ENCODE data around the gene SMARCA2.
A peak's percentile ranks its signal among the peaks of the same experiment; 100 is the strongest.

The SMARCA2 gene

GRCh38 chr9:2116073-2116472, 100.9 kb downstream of the SMARCA2 start:
- ChIA-PET POLR2A (ENCODE audit: low non-redundant PET) (no interaction called here), CTCF (no interaction called here)
- no peak overlapping the region for H3K27ac ChIP-seq
- no peak for TF ChIP-seq CTCF (conservative IDR thresholded peaks at IDR 0.05; ENCODE audit: low read depth)
- DNase-seq (ENCODE audit: low spot score) = no peak

GRCh38 chr9:2117527-2117926, 102.4 kb downstream of the SMARCA2 start:
- ChIA-PET POLR2A (ENCODE audit: low non-redundant PET) (no interaction called here), CTCF (no interaction called here)
- no peak for DNase-seq (ENCODE audit: low spot score)
- H3K27ac ChIP-seq = no peak overlapping the region
- TF ChIP-seq CTCF (conservative IDR thresholded peaks at IDR 0.05; ENCODE audit: low read depth) = no peak

GRCh38 chr9:2119566-2119965, 104.4 kb downstream of the SMARCA2 start:
- DNase-seq (ENCODE audit: low spot score) = no peak
- no peak for TF ChIP-seq CTCF (conservative IDR thresholded peaks at IDR 0.05; ENCODE audit: low read depth)
- CTCF ChIA-PET = no interaction called here
- POLR2A ChIA-PET (ENCODE audit: low non-redundant PET) = no interaction called here
- H3K27ac ChIP-seq = no peak overlapping the region

GRCh38 chr9:2120926-2121689, 106.0 kb downstream of the SMARCA2 start:
- no peak overlapping the region for H3K27ac ChIP-seq
- peak; percentile 16; the same call in 1 of the 2 replicates for TF ChIP-seq CTCF (conservative IDR thresholded peaks at IDR 0.05; ENCODE audit: low read depth)
- ChIA-PET POLR2A (ENCODE audit: low non-redundant PET) (interaction anchor here (0.6 kb wide), 1 partner anchor 1207 kb away, joined by 3 read pairs; no protein-coding TSS in a partner anchor), CTCF (no interaction called here)
- peak; percentile 24 for DNase-seq (ENCODE audit: low spot score)

- no peak for TF ChIP-seq CTCF (conservative IDR thresholded peaks at IDR 0.05; ENCODE audit: low read depth)
- CTCF ChIA-PET = no interaction called here
- DNase-seq (ENCODE audit: low spot score) = no peak
- no peak overlapping the region for H3K27ac ChIP-seq
- POLR2A ChIA-PET (ENCODE audit: low non-redundant PET) = no interaction called here
Observed at GRCh38 chr9:2122299-2122698, 107.2 kb downstream of the SMARCA2 start.

- no peak for DNase-seq (ENCODE audit: low spot score)
- CTCF ChIA-PET = no interaction called here
- POLR2A ChIA-PET (ENCODE audit: low non-redundant PET) = no interaction called here
- H3K27ac ChIP-seq = no peak overlapping the region
- no peak for TF ChIP-seq CTCF (conservative IDR thresholded peaks at IDR 0.05; ENCODE audit: low read depth)
Observed at GRCh38 chr9:2125906-2126305, 110.8 kb downstream of the SMARCA2 start.
